ENCODE measurements around the gene GRIK1.
"Not testable (repeated sequence)": the region's sequence is repeated elsewhere in the genome, so short reads cannot be mapped to it uniquely, and the experiment has no call there.

GRIK1 gene

GRCh38 chr21:29939924-29940275 lies at the start of gene GRIK1:
GRIK1 (minus strand) TSS chr21:29939996.
- H3K27ac ChIP-seq = no peak within 1 kb of the TSS
- peak within 1 kb of the TSS in 3 of 7 experiments; percentile 6 to 16 (median 13) for H3K4me3 ChIP-seq

GRCh38 chr21:29987762-29988161 lies 48.0 kb upstream of the GRIK1 start:
- Histone ChIP-seq H3K27ac (no peak overlapping the region), H3K4me3 (no peak overlapping the region)

GRCh38 chr21:29985866-29986265 lies 46.1 kb upstream of the GRIK1 start:
- Histone ChIP-seq H3K4me3 (no peak overlapping the region), H3K27ac (no peak overlapping the region)

GRCh38 chr21:29979043-29979442 lies 39.2 kb upstream of the GRIK1 start:
- no peak overlapping the region for H3K4me3 ChIP-seq
- no peak overlapping the region for H3K27ac ChIP-seq

- H3K4me3 ChIP-seq = no peak overlapping the region
- no peak overlapping the region for H3K27ac ChIP-seq
These were observed 36.0 kb upstream of the GRIK1 start for GRCh38 chr21:29975776-29976175.

- Histone ChIP-seq H3K27ac (no peak overlapping the region), H3K4me3 (no peak overlapping the region)
These were observed 33.5 kb upstream of the GRIK1 start for GRCh38 chr21:29973258-29973657.

GRCh38 chr21:29961291-29962027 lies 21.7 kb upstream of the GRIK1 start:
- H3K4me3 ChIP-seq = no peak overlapping the region

GRCh38 chr21:29958551-29958950 lies 18.8 kb upstream of the GRIK1 start:
- no peak overlapping the region for H3K27ac ChIP-seq
- no peak overlapping the region for H3K4me3 ChIP-seq

More at GRCh38 chr21:29961291-29962027, 21.7 kb upstream of the GRIK1 start:
- no peak overlapping the region for H3K27ac ChIP-seq

- H3K4me3 ChIP-seq, H3K27ac ChIP-seq: not testable (repeated sequence)
These were observed 18.2 kb upstream of the GRIK1 start for GRCh38 chr21:29958035-29958434.

- no peak overlapping the region for H3K4me3 ChIP-seq
- no peak overlapping the region for H3K27ac ChIP-seq
These were observed 13.9 kb upstream of the GRIK1 start for GRCh38 chr21:29953690-29954089.

- Histone ChIP-seq H3K27ac (no peak overlapping the region), H3K4me3 (no peak overlapping the region)
These were observed 13.3 kb upstream of the GRIK1 start for GRCh38 chr21:29953072-29953471.

- no peak overlapping the region for H3K4me3 ChIP-seq
- no peak overlapping the region for H3K27ac ChIP-seq
These were observed 12.1 kb upstream of the GRIK1 start for GRCh38 chr21:29951911-29952310.

GRCh38 chr21:29949991-29950390 lies 10.2 kb upstream of the GRIK1 start:
- H3K4me3 ChIP-seq = no peak overlapping the region
- no peak overlapping the region for H3K27ac ChIP-seq

- Histone ChIP-seq H3K4me3 (no peak overlapping the region), H3K27ac (no peak overlapping the region)
These were observed 7.3 kb upstream of the GRIK1 start for GRCh38 chr21:29947119-29947518.

GRCh38 chr21:29943885-29944284 lies 4.1 kb upstream of the GRIK1 start:
- H3K27ac ChIP-seq = no peak overlapping the region
- no peak overlapping the region for H3K4me3 ChIP-seq

- no peak overlapping the region for H3K27ac ChIP-seq
- no peak overlapping the region for H3K4me3 ChIP-seq
These were observed 2.2 kb upstream of the GRIK1 start for GRCh38 chr21:29942034-29942433.

- no peak overlapping the region for H3K27ac ChIP-seq
- H3K4me3 ChIP-seq = no peak overlapping the region
These were observed 1.2 kb upstream of the GRIK1 start for GRCh38 chr21:29940991-29941390.

- H3K27ac ChIP-seq = no peak overlapping the region
- H3K4me3 ChIP-seq = no peak overlapping the region
These were observed 565 bp upstream of the GRIK1 start for GRCh38 chr21:29940361-29940760.

GRCh38 chr21:29939104-29939923 lies 482 bp downstream of the GRIK1 start:
- H3K4me3 ChIP-seq = peak overlapping the region in 3 of 7 experiments; percentile 6 to 16 (median 13)
- no peak overlapping the region for H3K27ac ChIP-seq

GRCh38 chr21:29938776-29939103 lies 1.1 kb downstream of the GRIK1 start:
- H3K4me3 ChIP-seq = no peak overlapping the region

GRCh38 chr21:29933088-29933487 lies 6.7 kb downstream of the GRIK1 start:
- H3K4me3 ChIP-seq = no peak overlapping the region
- no peak overlapping the region for H3K27ac ChIP-seq

More at GRCh38 chr21:29938776-29939103, 1.1 kb downstream of the GRIK1 start:
- no peak overlapping the region for H3K27ac ChIP-seq

All from skin epidermis (tissue), 12 donors.